Memory B cell (primary cell): ENCODE results near the gene FKBP4.
"Not testable (repeated sequence)": the region's sequence is repeated elsewhere in the genome, so short reads cannot be mapped to it uniquely, and the experiment has no call there.

Experiments used
- ATAC-seq: fragments of 150-1000 bp; cut with Tn5 transposase; 2 replicates; pipeline ENCODE4 v1.10.0; 2021; ENCODE audit warnings: low read depth, mild to moderate bottlenecking, moderate library complexity
- DNase-seq, 2 donors: peaks; one replicate each; pipeline ENCODE4 v3.0.0; 2022; ENCODE audit warnings: low spot score in 2 of 2
- H3K27ac Mint-ChIP-seq: one replicate; pipeline ENCODE4 v1.8.0; 2022; ENCODE audit warnings: mild to moderate bottlenecking, moderate library complexity, mixed read lengths
- H3K27me3 Mint-ChIP-seq: one replicate; pipeline ENCODE4 v1.8.0; 2022; ENCODE audit warnings: mixed read lengths
- H3K36me3 Mint-ChIP-seq: one replicate; pipeline ENCODE4 v1.8.0; 2022; ENCODE audit warnings: mild to moderate bottlenecking, mixed read lengths
- H3K4me1 Mint-ChIP-seq: one replicate; pipeline ENCODE4 v1.8.0; 2022; ENCODE audit warnings: mixed read lengths
- H3K4me3 Mint-ChIP-seq: one replicate; pipeline ENCODE4 v1.8.0; 2022; ENCODE audit warnings: mild to moderate bottlenecking, moderate library complexity, mixed read lengths
- H3K9me3 Mint-ChIP-seq: one replicate; pipeline ENCODE4 v1.8.0; 2022; ENCODE audit warnings: mixed read lengths

Gene FKBP4

DNA sequence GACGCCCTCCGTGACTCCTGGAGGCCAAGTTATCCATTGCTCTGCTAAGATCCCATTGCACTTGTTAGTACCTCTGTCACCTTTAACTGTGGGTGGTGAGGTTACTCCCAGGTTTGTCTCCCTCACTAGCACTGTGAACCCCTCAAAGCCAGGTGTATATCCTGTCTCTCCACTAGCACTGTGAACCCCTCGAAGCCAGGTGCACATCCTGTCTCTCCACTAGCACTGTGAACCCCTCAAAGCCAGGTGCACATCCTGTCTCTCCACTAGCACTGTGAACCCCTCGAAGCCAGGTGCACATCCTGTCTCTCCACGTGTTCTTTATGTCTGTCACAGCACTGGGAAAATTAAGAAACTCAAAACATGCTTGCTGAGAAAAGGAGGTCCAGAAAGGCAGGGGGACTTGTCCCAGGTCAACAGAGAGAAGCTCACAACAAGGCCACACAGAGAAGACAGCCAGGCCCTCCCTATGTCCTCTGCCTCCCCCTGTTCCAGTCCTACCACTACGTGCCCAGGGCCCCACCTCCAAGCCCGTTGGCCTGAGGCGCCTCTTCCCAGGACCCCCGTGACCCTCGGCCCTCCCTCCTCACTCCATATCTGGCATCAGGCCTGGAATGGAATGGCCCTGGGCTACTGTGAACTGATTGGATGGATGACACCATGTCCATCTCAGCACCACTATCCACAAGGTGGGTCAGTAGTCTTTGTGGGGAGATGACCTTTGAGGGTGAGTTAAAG, 26.4 kb upstream of the FKBP4 start:
- no peak for DNase-seq
- Mint-ChIP-seq H3K27me3 (no peaks in the 10 kb centered on the region), H3K4me1 (peaks cover 4% of the 10 kb centered on the region), H3K4me3 (no peak overlapping the region), H3K27ac (no peak overlapping the region), H3K36me3 (peaks cover 4% of the 10 kb centered on the region), H3K9me3 (peaks cover 3% of the 10 kb centered on the region)
- no peak for ATAC-seq

DNA sequence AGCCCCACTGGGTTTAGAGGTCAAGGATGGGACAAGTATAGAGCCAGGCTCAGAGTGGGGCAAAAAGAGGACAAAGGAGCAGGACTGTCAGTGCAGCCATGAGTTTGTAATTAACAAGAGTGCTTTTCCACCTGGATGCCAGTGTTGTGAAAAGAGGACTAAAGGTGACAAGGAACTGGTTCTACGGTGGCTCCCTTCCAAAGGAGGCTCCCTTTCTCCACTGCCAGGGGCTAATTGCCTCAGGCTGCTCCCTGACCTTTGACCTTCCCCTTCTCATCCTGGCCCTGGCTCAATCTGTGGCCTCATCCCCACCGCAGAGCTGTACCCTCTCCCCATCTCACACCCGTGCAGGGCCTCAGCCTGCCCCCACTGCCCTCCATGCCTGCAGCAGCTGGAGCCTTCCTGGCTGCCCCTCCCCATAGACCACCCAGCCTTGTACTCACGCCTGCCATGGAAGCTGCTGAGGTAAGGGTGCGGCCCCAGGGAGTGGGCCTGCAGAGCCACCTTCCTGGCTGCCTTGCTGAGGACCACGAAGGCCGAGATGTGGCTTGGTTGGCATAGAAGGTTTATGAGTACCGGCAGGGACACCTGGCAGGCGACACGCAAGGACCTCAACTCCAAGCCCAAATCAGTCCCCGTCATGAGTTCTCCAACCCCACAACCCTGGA, 24.8 kb upstream of the FKBP4 start:
- Mint-ChIP-seq H3K36me3 (peaks cover 4% of the 10 kb centered on the region), H3K9me3 (peaks cover 3% of the 10 kb centered on the region), H3K4me3 (no peak overlapping the region), H3K4me1 (peaks cover 4% of the 10 kb centered on the region), H3K27me3 (no peaks in the 10 kb centered on the region), H3K27ac (no peak overlapping the region)
- no peak for ATAC-seq
- DNase-seq = no peak

- not testable (repeated sequence) for ATAC-seq, DNase-seq, H3K27ac Mint-ChIP-seq, H3K4me3 Mint-ChIP-seq, H3K27me3 Mint-ChIP-seq, H3K9me3 Mint-ChIP-seq, H3K4me1 Mint-ChIP-seq, H3K36me3 Mint-ChIP-seq
Observed at GRCh38 chr12:2770544-2770943, 24.2 kb upstream of the FKBP4 start.

DNA sequence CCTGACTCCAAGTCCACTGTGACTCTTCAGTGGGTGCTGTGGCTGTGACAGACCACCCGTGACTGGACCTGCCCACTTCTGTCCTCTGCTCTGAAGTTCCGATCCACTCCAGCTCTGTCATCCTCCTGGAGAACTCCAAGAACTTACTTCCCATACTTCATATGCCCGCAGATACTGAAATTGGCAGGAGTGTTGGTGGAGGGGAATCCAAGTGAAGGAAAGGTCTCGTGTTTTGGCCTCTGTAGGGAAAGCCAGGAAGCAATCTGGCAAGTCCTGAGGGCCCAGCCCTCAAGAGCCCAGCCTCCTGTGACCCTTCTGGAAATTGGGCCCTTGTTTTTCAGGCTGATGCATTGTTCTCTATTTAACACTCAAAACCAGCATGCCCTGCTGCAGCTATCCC, 22.4 kb upstream of the FKBP4 start:
- Mint-ChIP-seq H3K27ac (no peak overlapping the region), H3K4me1 (peaks cover 4% of the 10 kb centered on the region), H3K27me3 (no peaks in the 10 kb centered on the region), H3K36me3 (peaks cover 4% of the 10 kb centered on the region), H3K9me3 (peaks cover 3% of the 10 kb centered on the region), H3K4me3 (no peak overlapping the region)
- ATAC-seq (no peak), DNase-seq (no peak)

DNA sequence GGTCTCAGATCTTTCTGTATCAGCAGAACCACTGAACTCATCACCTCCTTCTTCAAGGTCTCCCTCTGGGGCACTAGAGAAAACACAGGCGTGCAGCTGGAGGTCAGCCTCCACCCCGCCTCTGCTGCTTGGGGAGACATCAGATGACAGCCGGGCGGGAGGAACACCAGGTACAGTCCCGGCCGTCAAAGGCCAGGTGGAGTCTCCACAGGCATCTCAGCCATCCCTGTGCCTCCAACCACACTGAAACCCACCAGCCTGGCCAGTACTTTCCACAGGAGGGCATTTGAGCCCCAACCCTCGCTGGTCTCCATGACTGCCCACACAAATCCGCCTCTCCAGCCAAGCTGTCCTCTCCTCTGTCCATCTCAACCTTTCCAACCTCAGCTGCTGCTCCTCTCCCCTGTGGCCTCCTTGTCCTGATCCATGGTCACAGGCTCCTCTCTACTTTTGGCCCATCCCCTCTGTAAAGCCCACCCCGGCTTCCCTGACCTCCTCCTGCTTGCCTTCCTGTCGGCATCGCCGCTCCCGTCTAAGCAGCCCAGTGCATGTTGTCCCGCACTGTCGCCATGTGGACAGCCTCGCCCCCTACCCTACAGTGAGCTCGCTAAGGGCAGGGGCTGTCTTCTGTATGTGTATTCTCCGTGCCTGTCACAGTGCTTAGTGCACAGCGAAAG, 21.4 kb upstream of the FKBP4 start:
- no peak for ATAC-seq
- no peak for DNase-seq
- Mint-ChIP-seq H3K4me3 (no peak overlapping the region), H3K4me1 (peaks cover 6% of the 10 kb centered on the region), H3K27me3 (peaks cover 2% of the 10 kb centered on the region), H3K9me3 (peaks cover 3% of the 10 kb centered on the region), H3K27ac (no peak overlapping the region), H3K36me3 (peaks cover 4% of the 10 kb centered on the region)

GRCh38 chr12:2775431-2775830, 19.3 kb upstream of the FKBP4 start:
- H3K36me3 Mint-ChIP-seq = peaks cover 3% of the 10 kb centered on the region
- H3K4me1 Mint-ChIP-seq = peaks cover 3% of the 10 kb centered on the region
- no peak overlapping the region for H3K27ac Mint-ChIP-seq
- no peak overlapping the region for H3K4me3 Mint-ChIP-seq
- DNase-seq (no peak), ATAC-seq (no peak)
- peaks cover 4% of the 10 kb centered on the region for H3K27me3 Mint-ChIP-seq
- peaks cover 3% of the 10 kb centered on the region for H3K9me3 Mint-ChIP-seq

DNA sequence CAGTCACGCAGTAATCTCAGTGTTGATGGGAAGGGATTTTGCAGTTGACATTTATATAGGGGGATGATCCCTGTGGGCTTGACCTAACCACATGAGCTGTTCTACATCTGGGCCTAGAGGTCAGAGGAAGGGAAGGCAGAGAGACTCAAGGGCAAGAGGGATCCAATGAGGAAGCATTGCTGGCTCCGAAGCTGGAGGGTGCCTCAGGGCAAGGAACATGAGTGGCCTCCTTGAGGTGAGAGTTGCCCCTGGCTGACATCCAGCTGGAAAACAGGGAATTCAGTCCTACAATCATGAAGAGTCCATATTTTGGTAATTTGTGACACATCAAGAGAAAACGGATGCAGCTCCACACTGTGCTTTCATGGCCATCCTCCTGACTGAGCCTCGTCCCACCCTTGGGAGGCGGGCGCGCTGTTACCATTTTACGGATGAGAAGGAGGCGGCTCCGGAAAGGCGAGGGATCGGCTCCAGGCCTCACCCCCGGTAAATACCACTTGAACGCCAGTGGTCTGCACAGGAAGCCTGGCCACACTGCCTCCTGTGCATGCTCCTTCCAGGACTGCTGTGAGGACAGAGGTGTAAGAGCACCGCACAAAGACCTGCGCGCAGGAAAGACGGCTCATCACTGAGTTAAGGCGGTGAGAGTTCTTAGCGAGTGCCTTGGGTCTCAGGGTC, 18.5 kb upstream of the FKBP4 start:
- Mint-ChIP-seq H3K27ac (no peak overlapping the region), H3K9me3 (no peaks in the 10 kb centered on the region), H3K4me1 (peaks cover 3% of the 10 kb centered on the region), H3K36me3 (no peaks in the 10 kb centered on the region), H3K4me3 (no peak overlapping the region), H3K27me3 (peaks cover 4% of the 10 kb centered on the region)
- DNase-seq = no peak
- ATAC-seq = no peak

- Mint-ChIP-seq H3K9me3 (no peaks in the 10 kb centered on the region), H3K27ac (no peak overlapping the region), H3K27me3 (peaks cover 21% of the 10 kb centered on the region), H3K36me3 (no peaks in the 10 kb centered on the region), H3K4me3 (no peak overlapping the region), H3K4me1 (peaks cover 11% of the 10 kb centered on the region)
- ATAC-seq = no peak
- DNase-seq = no peak
Observed at GRCh38 chr12:2779281-2779680, 15.5 kb upstream of the FKBP4 start.

GRCh38 chr12:2783936-2784600, 10.7 kb upstream of the FKBP4 start:
- peak; percentile 45 to 49 for DNase-seq
- H3K4me1 Mint-ChIP-seq = peaks cover 11% of the 10 kb centered on the region
- H3K9me3 Mint-ChIP-seq = no peaks in the 10 kb centered on the region
- no peaks in the 10 kb centered on the region for H3K36me3 Mint-ChIP-seq
- no peak overlapping the region for H3K27ac Mint-ChIP-seq
- peak; percentile 78 for ATAC-seq
- H3K27me3 Mint-ChIP-seq = peaks cover 23% of the 10 kb centered on the region
- peak overlapping the region; percentile 87 for H3K4me3 Mint-ChIP-seq

- Mint-ChIP-seq H3K9me3 (no peaks in the 10 kb centered on the region), H3K36me3 (no peaks in the 10 kb centered on the region), H3K27me3 (peaks cover 23% of the 10 kb centered on the region), H3K4me3 (no peak overlapping the region), H3K27ac (no peak overlapping the region), H3K4me1 (peaks cover 11% of the 10 kb centered on the region)
- DNase-seq (no peak), ATAC-seq (no peak)
Observed at GRCh38 chr12:2785017-2785416, 9.8 kb upstream of the FKBP4 start.

- Mint-ChIP-seq H3K27me3 (no peaks in the 10 kb centered on the region), H3K36me3 (no peaks in the 10 kb centered on the region), H3K9me3 (no peaks in the 10 kb centered on the region), H3K4me1 (peaks cover 6% of the 10 kb centered on the region), H3K4me3 (no peak overlapping the region), H3K27ac (no peak overlapping the region)
- ATAC-seq = no peak
- no peak for DNase-seq
Observed at GRCh38 chr12:2791089-2791488, 3.7 kb upstream of the FKBP4 start.

DNA sequence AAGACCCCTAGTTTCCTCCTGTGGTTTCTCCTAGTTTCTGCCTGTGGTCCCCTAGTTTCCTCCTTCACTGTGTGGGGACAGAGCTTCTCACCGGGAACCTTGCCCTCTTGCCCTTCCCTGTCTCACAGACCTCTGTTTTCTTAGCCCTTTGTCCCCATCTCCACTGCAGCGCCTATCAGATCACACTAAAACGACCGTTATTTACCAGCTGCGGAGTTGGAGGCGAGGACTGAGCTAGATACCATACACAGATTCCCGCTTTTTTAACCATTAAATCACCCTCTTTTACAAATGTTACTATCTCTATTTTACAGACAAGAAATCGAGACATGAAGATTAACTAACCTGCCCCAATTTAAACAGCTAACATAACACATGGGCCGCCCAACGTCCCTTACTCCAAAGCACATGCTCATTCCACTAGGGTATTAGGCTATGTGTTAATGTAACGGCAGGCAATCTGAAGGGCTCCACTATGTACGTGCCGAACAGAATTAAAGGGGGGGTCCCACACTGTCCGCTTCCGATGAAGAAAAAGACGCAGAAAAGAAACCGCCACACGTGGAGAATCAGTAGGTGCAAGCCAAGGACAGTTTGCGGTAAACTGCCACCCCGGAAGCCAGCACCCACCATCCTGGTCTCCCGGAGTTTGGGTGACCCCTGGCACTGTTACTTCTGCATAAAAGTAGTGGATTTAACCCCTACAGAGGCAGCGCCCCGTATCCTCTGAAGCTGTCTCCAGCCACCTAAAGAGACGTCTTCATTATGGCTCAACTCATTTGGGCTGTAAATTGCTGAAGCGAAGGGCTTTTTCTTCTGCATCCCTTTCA, 1.9 kb upstream of the FKBP4 start:
- H3K4me3 Mint-ChIP-seq = peak overlapping the region; percentile 88
- no peak overlapping the region for H3K27ac Mint-ChIP-seq

GRCh38 chr12:2793561-2793960, 1.2 kb upstream of the FKBP4 start:
- Mint-ChIP-seq H3K36me3 (peaks cover 3% of the 10 kb centered on the region), H3K27ac (no peak overlapping the region), H3K4me3 (peak overlapping the region; percentile 88), H3K27me3 (no peaks in the 10 kb centered on the region), H3K4me1 (peaks cover 18% of the 10 kb centered on the region), H3K9me3 (no peaks in the 10 kb centered on the region)
- ATAC-seq (no peak), DNase-seq (no peak)

More for the DNA sequence above, 1.9 kb upstream of the FKBP4 start:
- no peaks in the 10 kb centered on the region for H3K27me3 Mint-ChIP-seq
- ATAC-seq = no peak
- no peaks in the 10 kb centered on the region for H3K9me3 Mint-ChIP-seq
- no peak for DNase-seq
- H3K4me1 Mint-ChIP-seq = peaks cover 18% of the 10 kb centered on the region
- H3K36me3 Mint-ChIP-seq = no peaks in the 10 kb centered on the region
